OCI-M1 (cell line): Measurements from ENCODE around the gene PPM1B.
"Not testable (repeated sequence)": the region's sequence is repeated elsewhere in the genome, so short reads cannot be mapped to it uniquely, and the experiment has no call there.

Experiments
- DNase-seq: peaks from one replicate; lab custom pipeline; 2025; lab: John Stamatoyannopoulos, UW

The PPM1B gene

GRCh38 chr2:44254023-44254422, 85.3 kb downstream of the PPM1B start:
- no peak for DNase-seq

GRCh38 chr2:44255704-44256103, 87.0 kb downstream of the PPM1B start:
- DNase-seq, result not testable (repeated sequence)

- DNase-seq, result not testable (repeated sequence)
Observed at GRCh38 chr2:44257802-44258201, 89.1 kb downstream of the PPM1B start.

GRCh38 chr2:44267269-44267795, 98.7 kb downstream of the PPM1B start:
- DNase-seq, result no peak

- no peak for DNase-seq
Observed at GRCh38 chr2:44267796-44268648, 99.3 kb downstream of the PPM1B start.

GRCh38 chr2:44269831-44270230, 101.2 kb downstream of the PPM1B start:
- DNase-seq, result no peak

GRCh38 chr2:44271296-44271695, 102.6 kb downstream of the PPM1B start:
- no peak for DNase-seq

GRCh38 chr2:44273076-44273475, 104.4 kb downstream of the PPM1B start:
- DNase-seq, result no peak

- DNase-seq, result no peak
Observed at GRCh38 chr2:44273596-44273995, 104.9 kb downstream of the PPM1B start.

GRCh38 chr2:44275927-44276303, 107.2 kb downstream of the PPM1B start:
- DNase-seq, result no peak

- DNase-seq, result no peak
Observed at GRCh38 chr2:44277541-44277940, 108.9 kb downstream of the PPM1B start.

- no peak for DNase-seq
Observed at GRCh38 chr2:44280869-44281268, 112.2 kb downstream of the PPM1B start.
